ENCODE data around the gene SRC.
"Not testable (repeated sequence)": the region's sequence is repeated elsewhere in the genome, so short reads cannot be mapped to it uniquely, and the experiment has no call there.

The SRC gene

DNA sequence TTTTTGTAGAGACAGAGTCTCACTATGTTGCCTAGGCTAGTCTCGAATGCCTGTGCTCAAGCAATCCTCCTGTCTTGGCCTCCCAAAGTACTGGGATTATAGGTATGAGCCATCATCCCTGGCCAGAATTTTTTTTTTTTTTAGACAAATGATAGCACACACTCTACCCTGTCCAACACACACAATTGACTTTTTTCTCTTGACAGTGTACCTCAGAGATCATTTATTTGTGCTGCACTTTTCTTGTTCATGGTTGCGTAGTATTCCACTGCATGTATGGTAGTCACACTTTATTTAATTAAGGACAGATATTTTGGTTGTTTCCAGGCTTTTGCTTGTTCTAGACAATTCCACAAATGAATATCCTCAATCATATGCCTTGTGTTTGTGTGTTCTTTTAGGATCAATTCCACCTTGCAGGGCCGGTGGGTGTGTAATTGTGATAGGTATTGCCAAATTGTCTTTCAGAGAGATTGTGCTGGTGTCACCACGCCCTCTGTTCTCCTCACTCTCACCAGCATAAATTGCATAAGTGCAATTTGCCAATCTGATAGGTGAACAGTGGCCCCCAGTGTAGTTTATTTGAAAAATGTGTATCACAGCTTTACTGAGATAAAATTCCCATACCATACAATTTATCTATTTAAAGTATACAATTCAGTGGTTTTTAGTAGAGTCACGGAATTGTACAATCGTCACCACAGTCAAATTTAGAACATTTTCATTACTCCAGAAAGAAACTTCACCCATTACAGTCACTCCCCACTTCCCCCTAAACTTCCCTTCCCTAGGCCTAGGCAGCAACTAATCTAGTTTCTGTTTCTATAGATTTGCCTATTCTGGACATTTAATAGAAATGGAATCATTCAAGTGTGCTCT, 20.1 kb downstream of the SRC start:
- DNase-seq = no peak

DNA sequence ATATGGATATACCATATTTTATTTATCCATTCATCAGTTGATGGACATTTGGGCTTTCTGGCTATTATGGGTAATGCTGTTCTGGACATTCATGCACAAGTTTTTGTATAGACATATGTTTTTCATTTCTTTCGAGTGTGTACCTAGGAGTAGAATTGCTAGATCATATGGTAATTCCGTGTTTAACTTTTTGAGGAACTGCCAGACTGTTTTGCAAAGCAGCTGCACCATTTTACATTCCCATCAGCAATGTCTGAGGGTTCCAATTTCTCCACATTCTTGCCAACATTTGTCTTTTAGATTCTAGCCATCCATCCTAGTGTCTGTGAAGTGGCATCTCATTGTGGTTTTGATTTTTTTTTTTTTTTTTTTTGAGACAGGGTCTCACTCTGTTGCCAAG, 20.8 kb downstream of the SRC start:
- DNase-seq = no peak

DNA sequence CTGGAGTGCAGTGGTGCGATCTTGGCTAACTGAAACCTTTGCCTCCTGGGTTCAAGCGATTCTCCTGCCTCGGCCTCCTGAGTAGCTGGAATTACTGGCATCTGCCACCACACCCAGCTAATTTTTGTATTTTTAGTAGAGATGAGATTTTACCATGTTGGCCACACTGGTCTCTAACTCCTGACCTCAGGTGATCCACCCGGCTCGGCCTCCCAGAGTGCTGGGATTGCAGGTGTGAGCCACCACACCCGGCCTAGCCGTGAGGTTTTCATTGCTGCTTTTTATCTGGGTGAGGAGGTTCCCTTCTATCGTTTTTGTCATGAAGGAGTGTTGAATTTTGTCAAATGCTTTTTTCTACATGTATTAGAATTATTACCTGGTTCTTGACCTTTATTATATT, 23.9 kb downstream of the SRC start:
- DNase-seq = no peak

DNA sequence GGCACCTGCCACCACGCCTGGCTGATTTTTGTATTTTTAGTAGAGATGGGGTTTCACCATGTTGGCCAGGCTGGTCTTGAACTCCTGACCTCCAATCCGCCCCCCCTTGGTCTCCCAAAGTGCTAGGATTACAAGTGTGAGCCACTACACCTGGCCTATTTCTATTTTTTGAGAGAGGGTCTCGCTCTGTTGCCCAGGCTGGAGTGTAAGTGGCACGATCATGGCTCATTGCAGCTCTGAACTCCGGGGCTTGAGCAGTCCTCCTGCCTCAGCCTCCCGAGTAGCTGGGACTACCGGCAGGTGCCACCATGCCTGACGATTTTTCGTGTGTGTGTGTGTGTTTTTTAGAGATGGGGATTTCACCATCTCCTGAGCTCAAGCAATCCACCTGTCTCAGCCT, 25.9 kb downstream of the SRC start:
- not testable (repeated sequence) for DNase-seq

DNA sequence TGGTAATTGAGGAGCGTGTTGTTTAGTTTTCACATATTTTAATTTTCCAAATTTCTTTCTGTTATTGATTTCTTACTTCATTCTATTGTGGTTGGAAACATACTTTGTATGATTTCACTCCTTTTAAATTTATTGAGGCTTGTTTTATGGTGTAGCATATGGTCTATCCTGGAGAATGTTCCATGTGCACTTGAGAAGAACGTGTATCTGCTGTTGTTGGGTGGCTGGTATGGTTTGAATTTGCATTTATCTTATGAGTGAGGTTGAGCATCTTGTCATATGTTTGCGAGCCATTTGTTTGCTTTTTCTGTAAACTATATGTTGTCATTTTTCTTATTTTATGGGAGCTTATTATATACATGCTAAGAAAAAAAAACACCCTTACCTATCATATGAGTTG, 26.5 kb downstream of the SRC start:
- DNase-seq = no peak

DNA sequence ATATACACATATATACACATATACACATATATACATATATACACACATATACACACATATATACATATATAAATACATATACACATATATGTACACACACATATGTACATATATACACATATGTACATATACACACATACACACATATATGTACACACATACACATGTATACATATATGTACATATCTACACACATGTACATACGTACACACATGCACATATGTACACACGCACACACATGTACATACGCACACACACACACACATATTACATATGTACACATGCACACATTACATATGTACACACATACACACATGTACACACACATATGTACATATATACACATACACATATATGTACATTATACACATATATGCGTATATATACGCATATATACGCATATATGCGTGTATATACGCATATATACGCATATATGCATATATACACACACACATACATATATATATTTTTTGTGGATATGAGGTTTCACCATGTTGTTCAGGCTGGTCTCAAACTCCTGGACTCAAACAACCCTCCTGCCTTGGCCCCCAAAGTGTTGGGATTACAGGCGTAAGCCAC, 27.2 kb downstream of the SRC start:
- DNase-seq = no peak

DNA sequence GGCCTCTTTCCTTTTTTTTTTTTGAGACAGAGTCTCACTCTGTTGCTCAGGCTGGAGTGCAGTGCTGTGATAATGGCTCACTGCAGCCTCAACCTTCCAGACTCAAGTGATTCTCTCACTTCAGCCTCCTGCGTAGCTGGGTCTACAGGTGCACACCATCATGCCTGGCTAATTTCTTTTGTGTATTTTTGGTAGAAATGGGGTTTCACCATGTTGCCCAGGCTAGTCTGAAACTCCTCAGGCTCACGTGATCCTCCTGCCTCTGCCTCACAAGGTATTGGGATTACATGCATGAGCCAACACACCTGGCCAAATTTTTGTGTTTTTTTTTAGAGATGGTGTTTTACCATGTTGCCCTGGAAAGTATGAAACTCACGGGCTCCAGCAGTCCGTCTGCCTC, 29.3 kb downstream of the SRC start:
- no peak for DNase-seq

DNA sequence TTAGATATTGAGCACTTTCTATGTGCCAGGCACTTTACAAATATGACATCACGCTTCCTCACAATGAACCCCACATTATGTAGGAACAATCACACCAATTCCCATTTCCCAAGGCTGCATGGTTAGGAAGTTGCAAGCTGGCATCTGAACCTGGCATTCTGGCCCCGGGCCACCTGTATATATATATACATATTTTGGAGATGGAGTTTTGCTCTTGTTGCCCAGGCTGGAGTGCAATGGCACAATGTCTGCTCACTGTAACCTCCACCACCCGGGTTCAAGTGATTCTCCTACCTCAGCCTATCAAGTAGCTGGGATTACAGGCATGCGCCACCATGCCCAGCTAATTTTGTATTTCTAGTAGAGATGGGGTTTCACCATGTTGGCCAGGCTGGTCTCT, 30.4 kb downstream of the SRC start:
- DNase-seq = no peak

DNA sequence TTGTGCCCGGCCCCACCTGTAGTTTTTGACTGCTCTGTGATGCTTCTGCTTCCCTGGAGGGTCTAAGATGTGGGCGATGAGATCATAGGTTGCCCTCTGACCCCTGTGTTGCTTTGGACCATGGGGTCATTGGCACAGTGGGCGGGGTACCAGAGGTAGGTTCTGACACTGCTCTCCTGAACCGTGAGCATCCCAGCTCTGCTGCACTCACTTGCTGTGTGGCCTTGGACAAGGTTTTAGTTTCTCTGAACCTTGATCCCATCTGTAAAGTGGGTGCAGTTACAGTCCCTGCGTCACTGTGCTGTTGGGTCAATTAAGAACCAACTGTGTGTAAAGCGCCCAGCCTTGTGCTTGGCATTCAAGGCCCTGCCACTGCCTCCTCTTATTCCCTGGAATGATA, 30.9 kb downstream of the SRC start:
- DNase-seq = no peak

DNA sequence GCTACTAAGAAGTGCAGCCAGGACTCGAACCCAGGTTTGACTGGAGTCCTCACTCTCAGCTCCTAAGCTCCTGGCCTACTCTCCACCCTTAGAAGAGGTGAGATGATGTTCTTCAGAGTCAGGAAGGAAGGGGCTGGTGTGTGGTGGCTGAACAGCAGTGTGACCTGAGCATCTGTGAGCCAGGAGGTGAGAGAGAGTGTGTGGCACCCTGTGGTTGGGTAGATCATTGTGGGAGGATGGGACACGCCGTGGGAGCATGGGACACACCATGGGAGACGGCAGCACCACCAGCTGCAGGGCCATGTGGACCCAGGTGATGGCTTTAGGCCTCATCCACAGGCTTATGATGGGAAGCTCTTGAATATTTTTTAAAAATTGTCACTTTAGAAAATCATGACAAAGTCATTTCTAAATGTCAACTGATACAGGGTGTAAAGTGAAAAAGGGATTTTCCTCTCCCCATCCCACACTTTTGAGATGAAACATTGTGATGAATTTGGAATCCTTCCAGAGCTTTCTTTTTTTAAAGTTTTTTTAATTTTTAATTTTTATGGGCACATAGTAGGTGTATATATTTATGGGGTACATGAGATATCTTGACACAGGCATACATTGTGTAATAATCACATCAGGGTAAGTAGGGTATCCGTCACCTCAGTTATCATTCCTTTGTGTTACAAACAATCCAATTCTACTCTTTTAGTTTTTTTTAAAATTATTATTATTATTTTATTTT, 31.6 kb downstream of the SRC start:
- no peak for DNase-seq

DNA sequence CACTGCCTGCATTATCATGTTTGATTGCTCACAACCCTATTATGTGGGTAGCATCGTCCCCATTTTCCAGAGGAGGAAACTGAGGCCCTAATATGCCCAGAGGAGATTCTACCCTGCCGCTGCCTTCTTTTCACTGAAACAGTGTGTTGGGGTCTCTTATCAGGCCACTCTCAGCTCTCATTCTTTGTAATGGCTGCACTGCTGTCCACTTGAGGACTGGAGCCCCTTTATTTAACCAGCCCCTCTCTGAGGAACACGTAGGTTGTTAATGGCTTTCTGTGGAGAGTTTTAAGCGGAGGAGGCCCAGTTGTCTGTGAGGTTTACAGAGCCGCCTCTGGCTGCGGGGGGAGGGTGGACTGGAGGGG, 32.5 kb downstream of the SRC start:
- no peak for DNase-seq

DNA sequence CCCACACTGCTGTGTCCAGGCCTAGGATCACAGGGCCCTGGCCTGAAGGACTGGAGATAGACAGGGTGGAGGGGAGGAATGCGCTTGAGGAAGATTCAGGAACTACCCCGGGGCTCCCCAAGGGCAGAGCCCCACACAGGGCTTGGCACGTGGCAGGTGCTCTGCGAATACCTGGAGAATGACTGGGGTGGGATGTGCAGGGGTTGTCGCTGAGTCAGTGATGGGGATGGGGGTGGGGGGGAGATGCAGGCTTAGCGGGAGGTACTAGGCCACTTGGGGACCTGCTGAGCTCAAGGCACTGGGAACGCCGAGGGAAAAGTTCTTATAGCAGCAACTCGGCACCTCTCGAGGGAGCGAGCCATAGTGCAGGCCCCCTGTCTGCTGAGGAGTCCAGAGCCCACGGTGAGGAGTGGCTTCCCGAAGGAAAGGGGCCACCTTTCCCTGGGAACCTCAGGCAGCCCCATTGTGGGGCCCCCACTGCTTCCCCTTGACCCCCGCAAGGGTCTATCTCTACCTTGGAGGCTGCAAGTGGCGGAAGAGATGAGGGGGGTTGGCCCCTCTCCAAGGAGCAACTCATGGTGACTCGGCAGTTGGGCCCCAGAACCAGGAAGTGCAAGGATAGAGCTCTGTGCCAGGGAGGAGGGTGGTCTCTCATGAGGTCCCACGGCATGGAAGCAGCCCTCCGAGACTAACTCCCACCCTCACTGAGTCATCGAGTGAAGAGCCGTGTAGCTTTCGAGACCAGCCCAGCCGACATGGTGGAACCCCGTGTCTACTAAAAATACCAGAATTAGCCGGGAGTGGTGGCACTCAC, 33.1 kb downstream of the SRC start:
- no peak for DNase-seq

DNA sequence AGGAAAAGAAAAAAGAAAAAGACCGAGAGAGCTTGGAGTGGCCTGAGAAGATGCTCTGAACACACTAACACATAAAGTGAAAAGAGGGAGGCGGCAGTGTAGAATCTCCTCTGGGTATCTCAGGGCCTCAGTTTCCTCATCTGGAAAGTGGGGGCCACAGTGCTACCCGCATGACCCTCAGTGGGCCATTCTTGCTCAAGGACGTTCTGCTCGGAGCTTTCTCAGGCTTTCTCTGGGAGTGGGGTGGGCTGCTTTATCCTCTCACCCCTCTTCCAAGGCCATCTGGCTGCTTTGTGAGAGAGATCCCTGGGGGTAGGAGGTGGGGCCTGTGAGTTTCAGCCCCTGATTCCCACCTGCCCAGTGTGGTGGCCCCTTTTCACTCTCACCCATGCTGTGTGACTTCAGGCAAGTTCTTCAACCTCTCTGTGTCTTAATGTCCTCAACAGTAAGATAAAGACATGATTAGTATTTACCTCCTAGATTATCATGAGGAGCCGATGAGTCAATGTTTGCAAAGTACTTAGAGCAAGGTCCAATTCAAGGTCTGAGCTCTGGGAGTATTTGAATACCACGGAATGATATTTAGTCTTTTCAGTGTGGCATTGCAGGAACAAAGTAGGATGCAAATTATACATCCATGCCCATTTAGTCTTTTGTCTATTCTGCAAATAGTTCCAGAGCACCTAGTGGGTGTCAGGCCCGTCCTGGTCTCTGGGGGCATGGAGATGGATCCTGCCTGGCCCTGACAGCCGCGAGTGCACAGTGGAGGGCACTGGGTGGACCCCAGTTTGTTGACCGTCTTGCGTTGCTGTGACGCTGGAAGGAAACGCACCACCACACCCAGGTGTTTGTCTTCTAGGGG, 34.3 kb downstream of the SRC start:
- no peak for DNase-seq

DNA sequence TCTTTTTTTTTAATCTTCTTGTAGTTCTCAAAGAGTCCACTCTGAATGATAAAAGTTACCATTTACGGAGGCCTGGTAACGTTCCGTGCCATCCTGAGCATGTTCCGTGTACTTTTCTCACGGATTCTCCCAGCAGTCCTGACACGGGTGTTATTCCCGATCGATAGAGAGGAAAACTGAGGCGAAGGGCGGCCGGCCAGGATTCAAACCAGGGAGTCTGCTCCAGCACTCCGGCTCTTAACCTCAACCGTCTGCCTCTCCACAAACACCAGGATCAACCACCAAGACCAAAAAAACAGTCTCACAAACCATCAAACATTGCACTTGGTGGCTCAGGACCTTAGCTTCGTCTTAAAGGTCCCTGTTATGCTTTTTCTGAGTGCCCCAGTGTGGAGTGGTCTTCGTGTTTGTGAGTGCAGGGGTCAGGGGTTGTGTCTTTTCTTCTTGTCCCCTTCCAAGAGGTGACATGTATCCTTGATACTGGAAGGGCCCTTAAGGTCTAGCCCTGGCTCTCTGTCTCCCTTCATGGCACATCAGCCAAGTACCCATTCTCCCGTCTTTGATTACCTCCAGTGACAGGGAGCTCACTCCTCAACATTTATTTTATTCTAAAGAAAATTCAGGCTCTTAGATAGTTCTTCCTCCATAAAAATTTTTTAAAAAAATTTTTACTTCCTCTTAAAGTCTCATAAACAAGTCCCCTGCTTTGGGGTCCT, 35.1 kb downstream of the SRC start:
- no peak for DNase-seq

DNA sequence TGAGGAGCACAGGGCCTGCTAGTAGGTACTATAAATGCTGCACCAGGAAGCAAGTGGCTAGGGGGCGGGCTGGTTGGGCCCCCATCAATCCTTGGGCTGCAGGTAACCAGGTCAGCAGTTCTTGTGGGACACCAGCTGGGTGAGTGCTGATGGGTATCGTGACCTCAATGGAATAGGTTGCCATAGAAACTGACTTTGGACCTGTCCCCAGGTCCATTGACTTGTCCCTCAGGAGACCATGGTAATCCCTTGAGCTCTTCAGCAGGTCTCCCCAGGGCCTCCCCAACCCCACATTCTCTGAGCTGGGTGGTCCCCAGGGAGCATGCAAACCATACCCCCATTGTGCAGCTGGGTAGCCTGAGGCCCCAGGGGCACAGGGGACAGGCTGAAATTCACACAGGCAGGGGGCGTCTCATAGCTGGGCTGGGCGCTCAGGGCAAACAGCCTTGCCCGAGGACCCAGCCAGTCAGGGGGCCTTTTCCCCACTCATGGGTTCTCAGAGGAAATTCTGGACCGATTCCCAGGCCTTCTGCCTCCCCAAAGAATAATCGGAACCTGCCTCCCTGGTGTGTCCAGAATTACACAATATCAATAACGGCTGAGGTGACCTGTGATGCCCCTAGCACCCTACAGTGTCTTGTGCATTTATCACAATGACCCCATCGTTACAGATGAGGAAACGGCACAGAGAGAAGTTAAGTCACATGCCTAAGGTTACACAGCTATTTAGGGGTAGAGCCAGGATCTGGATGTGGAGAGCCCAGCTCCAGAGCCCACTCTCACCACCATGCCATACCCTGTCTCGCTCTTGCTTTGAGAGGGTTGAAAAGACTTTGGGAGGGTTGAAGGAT, 35.9 kb downstream of the SRC start:
- no peak for DNase-seq

DNA sequence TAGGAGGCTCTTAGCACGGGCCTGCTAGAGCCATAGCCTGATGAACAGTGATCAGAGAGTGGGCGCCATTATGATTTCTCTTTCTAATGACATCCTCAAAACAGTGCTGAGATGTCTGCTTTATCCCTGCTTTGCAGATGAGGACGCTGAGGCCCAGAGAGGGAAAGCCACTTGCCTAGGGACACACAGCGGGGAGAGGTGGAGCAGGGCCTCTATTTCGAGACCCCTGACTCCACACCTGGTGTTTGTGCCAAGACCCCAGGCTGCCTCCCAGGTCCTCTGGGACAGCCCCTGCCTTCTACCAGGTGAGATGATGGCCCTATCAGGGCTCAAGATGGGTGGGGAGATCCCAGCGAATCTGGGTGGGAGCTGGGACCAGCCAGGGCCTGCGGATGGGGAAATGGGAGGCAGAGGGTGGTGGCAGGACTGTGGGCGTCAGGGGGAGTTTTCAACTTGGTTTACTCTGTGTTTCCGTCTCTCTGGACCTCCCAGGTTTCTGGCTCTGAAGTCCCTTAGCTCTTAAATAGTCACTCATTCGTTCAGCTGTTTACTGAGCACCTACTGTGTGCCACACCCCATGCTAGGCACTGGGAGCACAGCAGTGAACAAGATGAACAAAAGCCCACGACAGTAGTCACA, 36.7 kb downstream of the SRC start:
- no peak for DNase-seq

DNA sequence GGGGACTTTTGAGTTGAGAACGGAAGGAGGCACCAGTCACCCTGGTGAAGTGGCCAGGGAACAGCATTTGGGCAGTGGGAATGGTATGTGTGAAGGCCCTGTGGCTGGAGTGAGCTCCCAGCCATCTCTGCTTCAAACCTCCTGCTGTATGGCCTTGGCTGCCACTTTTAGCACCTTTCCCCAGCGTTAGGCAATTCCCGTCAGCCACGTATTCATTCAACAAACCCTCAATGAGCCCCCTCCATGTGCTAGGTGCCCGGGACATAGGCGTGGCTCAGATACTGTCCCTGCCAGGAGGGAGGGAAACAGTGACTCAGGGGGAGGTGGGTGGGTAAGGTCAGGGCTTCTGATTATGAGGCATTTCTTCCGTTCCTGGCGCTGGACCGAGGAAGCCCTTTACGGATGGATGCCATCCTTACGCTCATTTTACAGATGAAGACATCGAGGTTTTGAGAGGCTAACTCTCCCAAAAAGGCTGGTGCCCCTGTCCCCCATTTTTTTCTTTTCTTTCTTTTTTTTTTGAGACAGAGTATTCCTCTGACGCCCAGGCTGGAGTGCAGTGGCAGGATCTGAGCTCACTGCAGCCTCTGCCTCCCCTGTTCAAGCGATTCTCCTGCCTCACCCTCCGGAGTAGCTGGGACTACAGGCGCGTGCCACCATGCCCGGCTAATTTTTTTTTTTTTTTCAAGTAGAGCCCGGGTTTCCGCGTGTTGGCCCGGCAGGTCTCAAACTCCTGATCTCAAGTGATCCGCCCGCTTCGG, 37.5 kb downstream of the SRC start:
- no peak for DNase-seq

DNA sequence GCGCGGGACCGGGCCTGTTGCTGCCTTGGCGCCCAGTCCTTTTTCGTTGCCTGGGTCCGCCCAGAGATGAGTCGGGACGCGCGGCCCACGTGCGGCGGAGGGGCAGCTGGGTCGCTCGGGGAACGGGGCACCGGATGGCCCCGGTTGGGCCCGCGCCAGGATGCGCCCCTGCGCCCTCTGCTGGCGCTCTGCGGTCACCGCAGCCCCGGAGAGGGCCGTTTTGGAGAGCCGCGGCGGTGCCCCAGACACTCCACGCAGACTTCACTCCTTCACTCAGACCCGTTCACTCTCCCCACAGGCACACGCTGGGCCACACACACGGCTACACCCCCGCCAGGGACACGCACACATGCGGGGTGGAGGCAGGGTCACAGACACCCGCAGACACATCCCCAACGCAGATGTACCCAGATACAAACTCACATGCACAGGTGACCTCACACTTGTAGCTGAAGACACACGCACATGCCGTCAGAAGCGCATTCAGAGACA, 38.8 kb downstream of the SRC start:
- peak; percentile 78 to 93 for DNase-seq

DNA sequence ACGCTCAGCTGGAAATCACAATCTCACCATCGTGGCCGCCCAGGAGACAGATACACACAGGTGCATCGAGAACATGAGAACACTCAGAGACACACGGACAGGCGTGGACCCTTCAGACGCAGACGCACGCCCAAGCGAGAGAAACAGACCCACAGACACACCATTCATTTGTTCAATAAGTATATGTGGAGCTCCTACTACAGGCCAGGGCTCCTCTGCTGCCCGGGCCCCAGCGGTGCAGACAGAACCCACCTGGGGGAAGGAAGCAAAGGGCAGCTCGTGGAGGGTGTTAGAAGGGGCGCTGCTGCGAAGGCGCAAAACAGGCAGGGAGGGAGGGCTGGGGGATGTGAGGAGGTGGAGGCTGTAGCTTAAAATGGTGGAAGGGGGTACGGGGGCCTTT, 39.2 kb downstream of the SRC start:
- no peak for DNase-seq

Data from stimulated activated CD4-positive, alpha-beta T cell treated with anti-CD3 and anti-CD28 coated beads, Interleukin-2, amount 100 ng/mL, for 48 hours (primary cell).